Measurements from ENCODE around the gene UQCRH. TPM values are rescaled to one million over a fixed set of nuclear protein-coding genes. Genes with fewer than 3 reads are reported as not detected.

Gene UQCRH
- total RNA-seq, 2 donors from 2014 or later: 375 to 400 TPM

DNA sequence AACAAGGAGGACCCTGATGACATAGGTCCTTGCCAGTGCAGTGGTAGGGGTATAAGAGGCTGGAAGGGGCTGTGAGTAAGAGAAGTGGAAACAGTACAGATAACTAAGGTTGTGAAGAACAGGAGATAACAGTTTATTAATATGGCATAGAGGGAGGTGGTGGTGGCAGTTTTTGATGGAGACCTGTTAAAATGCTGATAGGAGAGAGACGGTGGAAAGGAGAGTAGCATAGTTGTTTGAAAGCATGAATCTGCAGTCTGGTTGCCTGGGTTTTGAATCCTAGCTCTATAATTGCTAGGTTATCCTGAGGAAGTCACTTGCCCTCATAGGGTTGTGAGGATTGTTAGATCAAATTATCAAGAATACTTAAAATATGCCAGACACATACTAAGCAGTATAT, 19.4 kb upstream of the UQCRH start:
- 97 to 100% methylated on average over 1 of the region's 1 CpG for WGBS, 2 experiments (ENCODE audit: insufficient coverage in 1 of 2, insufficient read length in 1 of 2)
- DNase-seq: no peak
- H3K4me1 ChIP-seq (ENCODE audit: control insufficient read depth, insufficient read depth, low read length): no peaks in the 10 kb centered on the region
- Mint-ChIP-seq H3K4me3 (no peak overlapping the region), H3K27ac (no peak overlapping the region), H3K36me3 (ENCODE audit: low read depth) (peaks cover 47% of the 10 kb centered on the region), H3K9me3 (no peaks in the 10 kb centered on the region), H3K4me1 (no peaks in the 10 kb centered on the region), H3K27me3 (ENCODE audit: insufficient read depth) (no peaks in the 10 kb centered on the region)
- no peak overlapping the region for H3K4me3 ChIP-seq (ENCODE audit: low read length)
- peaks cover 88% of the 10 kb centered on the region for H3K36me3 ChIP-seq (ENCODE audit: control insufficient read depth, insufficient read depth, low read length)
- H3K9ac ChIP-seq (ENCODE audit: extremely low read depth, low read length, poor library complexity, severe bottlenecking): no peak overlapping the region
- no peak overlapping the region for H3K27ac ChIP-seq (ENCODE audit: low read depth, low read length)
- TF ChIP-seq, protein P1, sequence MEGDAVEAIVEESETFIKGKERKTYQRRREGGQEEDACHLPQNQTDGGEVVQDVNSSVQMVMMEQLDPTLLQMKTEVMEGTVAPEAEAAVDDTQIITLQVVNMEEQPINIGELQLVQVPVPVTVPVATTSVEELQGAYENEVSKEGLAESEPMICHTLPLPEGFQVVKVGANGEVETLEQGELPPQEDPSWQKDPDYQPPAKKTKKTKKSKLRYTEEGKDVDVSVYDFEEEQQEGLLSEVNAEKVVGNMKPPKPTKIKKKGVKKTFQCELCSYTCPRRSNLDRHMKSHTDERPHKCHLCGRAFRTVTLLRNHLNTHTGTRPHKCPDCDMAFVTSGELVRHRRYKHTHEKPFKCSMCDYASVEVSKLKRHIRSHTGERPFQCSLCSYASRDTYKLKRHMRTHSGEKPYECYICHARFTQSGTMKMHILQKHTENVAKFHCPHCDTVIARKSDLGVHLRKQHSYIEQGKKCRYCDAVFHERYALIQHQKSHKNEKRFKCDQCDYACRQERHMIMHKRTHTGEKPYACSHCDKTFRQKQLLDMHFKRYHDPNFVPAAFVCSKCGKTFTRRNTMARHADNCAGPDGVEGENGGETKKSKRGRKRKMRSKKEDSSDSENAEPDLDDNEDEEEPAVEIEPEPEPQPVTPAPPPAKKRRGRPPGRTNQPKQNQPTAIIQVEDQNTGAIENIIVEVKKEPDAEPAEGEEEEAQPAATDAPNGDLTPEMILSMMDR (conservative IDR thresholded peaks at IDR 0.05): no peak
- no peaks in the 10 kb centered on the region for H3K9me3 ChIP-seq (ENCODE audit: control insufficient read depth, low read length)
- H3K27me3 ChIP-seq (ENCODE audit: control insufficient read depth, insufficient read depth, low read length, poor library complexity, severe bottlenecking): no peaks in the 10 kb centered on the region

DNA sequence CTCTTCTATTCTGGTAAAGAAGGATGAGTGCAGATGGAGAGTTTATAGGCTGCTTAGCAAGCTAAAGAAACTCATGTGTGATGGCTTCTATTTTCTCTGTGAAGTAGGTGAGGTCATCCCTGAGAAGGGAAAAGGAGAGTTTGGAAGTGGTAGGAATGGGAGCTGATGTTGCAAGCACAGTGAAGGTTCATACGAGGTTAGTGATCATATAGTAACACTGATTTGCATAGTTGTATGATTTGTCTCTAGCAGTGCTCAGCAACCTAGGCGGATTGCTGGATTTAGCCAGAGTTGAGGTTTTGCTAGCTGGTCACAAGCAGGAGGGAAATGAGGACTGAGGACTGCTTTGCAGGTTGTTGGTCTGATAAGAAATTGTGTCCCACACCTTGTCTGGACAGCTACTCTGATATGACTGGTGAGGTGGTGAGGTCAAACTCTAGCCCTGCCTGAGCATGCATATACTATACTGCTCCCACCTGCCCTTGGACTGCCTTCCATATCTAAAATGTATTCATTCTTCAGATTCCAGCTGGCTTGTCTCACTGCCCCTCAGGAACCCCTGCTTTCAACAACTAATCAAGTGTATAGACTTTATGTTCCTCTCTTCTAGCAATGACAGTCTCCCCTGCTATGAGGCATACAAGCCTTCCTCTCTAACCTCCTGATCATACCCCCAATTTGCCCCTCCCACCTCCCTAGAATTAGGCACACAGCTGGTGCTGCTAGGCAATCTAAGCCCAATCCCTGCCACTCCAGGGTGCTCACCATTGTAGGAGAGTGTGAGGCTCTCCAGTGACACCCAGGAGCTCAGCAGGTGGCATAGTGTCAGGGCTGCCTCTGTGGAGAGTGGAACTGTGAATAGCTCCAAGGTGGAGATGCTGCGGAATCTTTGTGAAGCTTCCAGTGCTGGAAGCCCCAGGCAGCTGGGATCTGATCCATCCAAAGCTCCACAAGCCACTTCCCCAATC, 18.6 kb upstream of the UQCRH start:
- no peaks in the 10 kb centered on the region for H3K27me3 Mint-ChIP-seq (ENCODE audit: insufficient read depth)
- TF ChIP-seq, protein P1 (conservative IDR thresholded peaks at IDR 0.05): no peak
- H3K27ac Mint-ChIP-seq: peak overlapping the region; percentile 41
- Histone ChIP-seq H3K27ac (ENCODE audit: low read depth, low read length) (no peak overlapping the region), H3K36me3 (ENCODE audit: control insufficient read depth, insufficient read depth, low read length) (peaks cover 85% of the 10 kb centered on the region), H3K27me3 (ENCODE audit: control insufficient read depth, insufficient read depth, low read length, poor library complexity, severe bottlenecking) (no peaks in the 10 kb centered on the region), H3K9me3 (ENCODE audit: control insufficient read depth, low read length) (no peaks in the 10 kb centered on the region), H3K9ac (ENCODE audit: extremely low read depth, low read length, poor library complexity, severe bottlenecking) (no peak overlapping the region), H3K4me3 (ENCODE audit: low read length) (no peak overlapping the region), H3K4me1 (ENCODE audit: control insufficient read depth, insufficient read depth, low read length) (no peaks in the 10 kb centered on the region)
- peaks cover 52% of the 10 kb centered on the region for H3K36me3 Mint-ChIP-seq (ENCODE audit: low read depth)
- no peaks in the 10 kb centered on the region for H3K9me3 Mint-ChIP-seq
- no peak for DNase-seq
- WGBS, 2 experiments (ENCODE audit: insufficient coverage in 1 of 2, insufficient read length in 1 of 2): 95% methylated on average over 2 to 3 of the region's 3 CpGs
- no peaks in the 10 kb centered on the region for H3K4me1 Mint-ChIP-seq
- no peak overlapping the region for H3K4me3 Mint-ChIP-seq

DNA sequence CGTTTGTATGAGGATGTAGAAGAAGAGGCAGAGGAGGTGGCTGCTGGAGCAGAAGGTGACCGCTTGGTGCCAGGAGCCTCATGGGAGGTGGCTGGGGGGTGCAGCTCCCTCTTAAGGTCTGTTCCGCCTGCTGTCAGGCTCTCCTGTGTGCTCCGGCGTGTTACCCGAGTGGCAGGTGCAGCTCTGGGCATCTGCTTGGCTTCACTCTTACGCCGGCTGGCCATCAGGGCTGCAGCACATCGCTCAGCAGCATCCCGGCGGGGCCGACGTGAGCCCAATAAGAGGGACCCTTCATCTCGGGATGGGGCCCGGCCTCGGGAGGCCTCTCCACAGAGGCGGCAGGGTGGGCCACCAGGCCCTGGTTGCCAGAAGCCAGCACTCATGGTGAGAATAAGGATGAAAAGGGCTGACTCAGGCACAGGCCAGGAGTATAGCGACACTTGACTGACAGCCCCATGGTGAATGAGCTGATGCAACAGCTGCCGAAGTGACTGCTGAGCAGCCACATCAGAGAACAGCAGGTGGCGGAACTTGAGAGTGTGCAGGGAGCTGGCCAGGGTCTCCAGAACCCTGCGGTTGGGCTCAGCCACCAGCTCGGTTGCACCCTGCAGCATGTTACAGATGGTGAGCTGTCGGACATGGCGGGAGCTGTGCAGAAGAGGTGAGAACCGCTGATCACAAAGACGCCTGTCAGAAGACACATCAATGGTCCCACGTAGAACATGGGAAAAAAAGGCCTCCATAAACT, 17.6 kb upstream of the UQCRH start:
- peak; percentile 60 for DNase-seq
- TF ChIP-seq, protein P1 (conservative IDR thresholded peaks at IDR 0.05): no peak
- Histone ChIP-seq H3K4me3 (ENCODE audit: low read length) (no peak overlapping the region), H3K27me3 (ENCODE audit: control insufficient read depth, insufficient read depth, low read length, poor library complexity, severe bottlenecking) (no peaks in the 10 kb centered on the region), H3K36me3 (ENCODE audit: control insufficient read depth, insufficient read depth, low read length) (peaks cover 83% of the 10 kb centered on the region), H3K9me3 (ENCODE audit: control insufficient read depth, low read length) (no peaks in the 10 kb centered on the region), H3K27ac (ENCODE audit: low read depth, low read length) (peak overlapping the region; percentile 47), H3K4me1 (ENCODE audit: control insufficient read depth, insufficient read depth, low read length) (no peaks in the 10 kb centered on the region), H3K9ac (ENCODE audit: extremely low read depth, low read length, poor library complexity, severe bottlenecking) (no peak overlapping the region)
- Mint-ChIP-seq H3K27me3 (ENCODE audit: insufficient read depth) (no peaks in the 10 kb centered on the region), H3K9me3 (no peaks in the 10 kb centered on the region), H3K4me1 (no peaks in the 10 kb centered on the region), H3K27ac (no peak overlapping the region), H3K4me3 (no peak overlapping the region), H3K36me3 (ENCODE audit: low read depth) (peaks cover 56% of the 10 kb centered on the region)
- WGBS, 2 experiments (ENCODE audit: insufficient coverage in 1 of 2, insufficient read length in 1 of 2): 92 to 95% methylated on average over 16 to 27 of the region's 27 CpGs

Measured in endodermal cell (in vitro differentiated cells).